NCI-H510A (cell line): Measurements from ENCODE around the gene APP.
A peak's percentile ranks its signal among the peaks of the same experiment; 100 is the strongest.
"Not testable (repeated sequence)": the region's sequence is repeated elsewhere in the genome, so short reads cannot be mapped to it uniquely, and the experiment has no call there.

Experiments used
- DNase-seq: peaks from one replicate; lab custom pipeline; 2025; lab: John Stamatoyannopoulos, UW

The APP gene

GRCh38 chr21:26020510-26020909 lies 150.1 kb downstream of the APP start:
- no peak for DNase-seq

DNA sequence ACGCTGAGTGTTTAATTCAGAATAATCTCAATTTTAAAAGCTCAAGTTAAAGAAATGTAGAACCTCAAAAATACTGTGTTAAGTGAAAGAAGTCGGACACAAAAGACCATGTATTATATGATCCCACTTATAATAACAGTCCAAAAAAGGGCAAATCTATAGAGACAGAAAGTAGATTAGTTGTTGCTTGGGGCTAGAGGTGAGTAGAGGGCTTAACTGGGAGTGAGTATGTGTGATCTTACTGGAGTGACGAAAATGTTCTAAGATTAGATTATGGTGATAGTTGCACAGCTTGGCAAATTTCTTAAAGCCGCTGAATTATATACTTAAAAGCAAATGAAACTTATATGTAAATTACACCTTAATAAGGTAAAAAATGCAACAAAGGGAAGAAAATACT lies 150.5 kb downstream of the APP start:
- DNase-seq = no peak

DNA sequence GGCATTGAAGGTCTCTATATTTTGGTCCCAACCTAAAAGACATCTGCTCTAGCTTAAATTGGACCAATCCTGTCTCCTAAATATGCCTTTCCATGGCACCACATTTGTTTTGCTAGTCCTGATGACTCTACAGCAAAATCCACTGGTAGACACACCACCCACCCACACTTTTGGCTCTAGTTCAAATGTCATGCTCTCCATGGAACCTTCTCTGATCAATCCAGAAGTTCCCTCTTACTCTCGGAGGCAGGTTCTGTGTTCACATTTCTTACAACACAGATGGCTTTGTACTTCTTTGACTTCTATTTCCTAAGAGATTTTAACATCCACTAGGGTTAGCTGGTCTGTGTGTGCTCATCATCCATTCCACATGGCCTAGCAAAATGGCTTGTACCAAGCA lies 151.3 kb downstream of the APP start:
- DNase-seq = no peak

GRCh38 chr21:26013970-26014369 lies 156.6 kb downstream of the APP start:
- no peak for DNase-seq

DNA sequence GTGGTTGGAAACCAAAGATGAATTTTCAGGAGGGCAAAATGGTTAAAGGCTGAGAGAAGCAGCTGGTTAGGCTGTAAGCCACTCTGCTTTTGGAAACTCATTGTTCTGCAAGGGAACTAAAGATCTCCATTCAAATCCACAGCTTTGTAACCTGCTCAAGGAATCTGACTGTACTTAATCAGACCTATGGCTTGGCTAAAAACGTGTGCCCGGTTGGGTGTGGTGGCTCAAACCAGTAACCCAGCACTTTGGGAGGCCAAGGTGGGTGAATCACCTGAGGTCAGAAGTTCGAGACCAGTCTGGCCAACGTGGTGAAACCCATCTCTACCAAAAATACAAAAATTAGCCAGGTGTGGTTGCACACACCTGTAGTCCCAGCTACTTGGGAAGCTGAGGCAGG lies 158.1 kb downstream of the APP start:
- DNase-seq = not testable (repeated sequence)

- DNase-seq = no peak
Observed at GRCh38 chr21:26011292-26011940, 159.2 kb downstream of the APP start.

GRCh38 chr21:26007951-26008498 lies 162.5 kb downstream of the APP start:
- DNase-seq = peak; percentile 59

GRCh38 chr21:26005464-26005863 lies 165.1 kb downstream of the APP start:
- no peak for DNase-seq

- no peak for DNase-seq
Observed at GRCh38 chr21:26003404-26003803, 167.2 kb downstream of the APP start.

DNA sequence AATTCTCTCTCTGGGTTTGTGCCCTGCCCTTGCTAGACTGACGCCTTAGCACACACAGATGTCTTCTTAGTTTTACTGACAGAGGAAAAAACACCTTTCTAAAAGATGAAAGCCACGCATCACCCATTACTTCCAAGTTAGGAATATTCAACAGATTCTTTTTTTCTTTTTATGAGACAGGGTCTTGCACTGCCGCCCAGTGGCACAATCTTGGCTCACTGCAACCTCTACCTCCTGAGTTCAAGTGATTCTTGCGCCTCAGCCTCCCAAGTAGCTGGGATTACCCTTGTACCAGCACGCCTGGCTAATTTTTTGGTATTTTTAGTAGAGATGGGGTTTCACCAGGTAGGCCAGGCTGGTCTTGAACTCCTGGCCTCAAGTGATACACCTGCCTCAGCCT lies 169.2 kb downstream of the APP start:
- DNase-seq = no peak

- DNase-seq = no peak
Observed at GRCh38 chr21:25999921-26000582, 170.5 kb downstream of the APP start.

DNA sequence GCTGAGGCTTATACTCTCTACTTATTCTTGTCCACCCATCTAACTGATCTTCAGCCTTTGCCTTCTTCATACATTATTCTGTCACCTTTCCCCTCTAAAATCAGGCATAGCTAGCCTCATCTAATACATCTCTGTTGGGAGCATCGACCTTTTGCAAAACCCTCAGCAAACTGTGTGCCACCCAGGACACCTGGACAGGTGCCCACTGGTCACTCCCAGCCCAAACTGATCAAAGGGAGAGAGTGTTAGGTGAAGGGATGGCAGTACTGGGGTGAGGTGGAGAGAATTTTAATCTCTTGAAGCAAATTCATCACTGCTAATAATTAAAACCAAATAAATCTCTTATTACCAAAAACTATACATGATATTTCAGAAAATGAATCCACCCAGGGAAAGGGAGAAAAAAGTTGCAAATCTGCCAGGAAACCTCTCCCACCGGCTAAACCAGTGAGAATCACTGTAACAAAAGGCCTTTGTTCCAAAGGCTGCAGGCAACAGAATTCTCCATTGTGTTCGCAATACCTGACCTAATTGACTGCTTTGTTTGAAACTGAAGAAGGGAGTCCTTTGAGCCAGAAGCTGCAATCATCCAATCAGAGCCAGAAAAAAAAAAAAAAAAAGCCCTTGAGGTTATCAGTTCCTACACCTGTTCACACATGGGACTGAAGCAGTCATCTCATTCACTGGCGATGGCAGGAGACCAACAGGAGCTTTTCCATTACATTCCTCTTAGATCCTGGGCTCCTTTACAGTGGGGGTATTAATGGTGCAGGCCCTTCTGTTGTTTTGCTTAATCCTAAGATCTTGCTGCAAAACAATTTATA lies 172.6 kb downstream of the APP start:
- DNase-seq = peak; percentile 62

DNA sequence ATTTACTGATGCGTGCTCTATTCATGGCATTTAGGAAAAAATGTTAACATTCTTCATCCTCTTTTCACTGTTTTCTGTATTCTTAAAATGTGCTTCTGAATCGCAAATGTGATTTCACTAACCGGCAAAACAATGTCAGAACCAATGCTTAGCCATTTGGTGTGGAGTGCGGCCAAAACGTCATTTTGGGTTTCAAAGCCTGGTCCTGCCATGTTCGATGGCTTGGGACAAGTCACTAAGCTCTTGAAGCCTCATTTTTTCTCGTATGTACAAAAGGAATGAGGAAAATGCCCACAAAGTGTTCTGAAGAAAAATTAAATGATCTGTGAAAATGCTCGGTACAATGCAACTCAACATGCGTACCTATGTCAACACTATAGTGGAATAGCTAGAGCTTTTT lies 175.3 kb downstream of the APP start:
- no peak for DNase-seq

GRCh38 chr21:25994758-25995163 lies 175.8 kb downstream of the APP start:
- no peak for DNase-seq

GRCh38 chr21:25988738-25989137 lies 181.8 kb downstream of the APP start:
- no peak for DNase-seq

- no peak for DNase-seq
Observed at GRCh38 chr21:25987531-25987930, 183.0 kb downstream of the APP start.

GRCh38 chr21:25986928-25987327 lies 183.6 kb downstream of the APP start:
- DNase-seq = no peak

GRCh38 chr21:25985990-25986389 lies 184.6 kb downstream of the APP start:
- DNase-seq = no peak

DNA sequence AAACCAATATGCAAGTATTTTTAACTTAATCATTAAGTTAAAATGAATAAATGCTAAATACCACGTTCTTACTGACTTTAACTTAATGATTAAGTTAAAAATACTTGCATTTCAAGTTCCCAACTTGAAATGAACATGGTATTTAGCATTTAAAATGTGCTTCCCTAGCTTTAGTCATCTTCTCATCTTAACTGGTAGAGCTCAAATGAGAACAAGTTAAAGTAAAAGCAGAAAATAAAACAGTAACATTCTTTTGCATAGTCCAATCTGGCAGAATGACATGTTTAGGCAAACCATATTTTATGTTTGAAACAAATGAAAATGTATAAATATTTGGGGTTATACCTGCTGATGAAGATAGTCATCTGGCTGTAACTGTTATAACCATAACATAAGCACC lies 186.0 kb downstream of the APP start:
- DNase-seq = no peak

GRCh38 chr21:25983745-25984144 lies 186.8 kb downstream of the APP start:
- DNase-seq = no peak

- no peak for DNase-seq
Observed at GRCh38 chr21:25980710-25981109, 189.9 kb downstream of the APP start.

- DNase-seq = no peak
Observed at GRCh38 chr21:25979845-25980616, 190.5 kb downstream of the APP start.
